Measurements from ENCODE around the gene AGBL4. TPM values are rescaled to one million over a fixed set of nuclear protein-coding genes. Genes with fewer than 3 reads are reported as not detected.

Gene AGBL4
- total and polyA plus RNA-seq, 2 of the 4 experiments (the other 2 are of a cell fraction) = not detected

- H2AFZ ChIP-seq (replicated peaks; ENCODE audit: low read length, poor library complexity) = no peak overlapping the region
- H3K36me3 ChIP-seq (ENCODE audit: control insufficient read depth, insufficient read depth, low read length) = no peaks in the 10 kb centered on the region
- no peaks in the 10 kb centered on the region for H3K4me1 ChIP-seq (ENCODE audit: control insufficient read depth, insufficient read depth, low read length)
- BruUV-seq (replicated peaks) = no TSS peak
- H2AK5ac ChIP-seq (ENCODE audit: low read depth, low read length) = no peak overlapping the region
- no peak overlapping the region for H3K4ac ChIP-seq (ENCODE audit: low read depth, low read length)
- H3K4me2 ChIP-seq (ENCODE audit: low read depth, low read length) = no peak overlapping the region
- in situ Hi-C loops (cut with MboI; ENCODE audit: low sequenced_read_pairs) = no loop called here
- H3K4me3 ChIP-seq (ENCODE audit: insufficient read depth, low read depth, low read length) = no peak overlapping the region
- intact Hi-C loops (cut with micrococcal nuclease) = no loop called here
- H3K9me1 ChIP-seq (ENCODE audit: insufficient read depth, low read length) = no peaks in the 10 kb centered on the region
- H3K56ac ChIP-seq (ENCODE audit: extremely low read depth, insufficient read depth, low read length) = no peak overlapping the region
- no peak overlapping the region for H2BK20ac ChIP-seq (ENCODE audit: low read depth, low read length)
- no peak overlapping the region for H3K14ac ChIP-seq (replicated peaks; ENCODE audit: low read depth, low read length)
- no peak overlapping the region for H2AK9ac ChIP-seq (replicated peaks; ENCODE audit: low read depth, low read length, poor library complexity)
- no peak overlapping the region for H4K5ac ChIP-seq (ENCODE audit: low read depth, low read length)
- no peaks in the 10 kb centered on the region for H3K79me1 ChIP-seq (ENCODE audit: low read depth in 1 of 2, low read length in 2 of 2)
- no peak overlapping the region for H3K27ac ChIP-seq (ENCODE audit: insufficient read depth, low read length)
- ATAC-seq (ENCODE audit: low read depth) = no peak
- no peak overlapping the region for H3K23ac ChIP-seq (ENCODE audit: low read depth, low read length)
- no peak overlapping the region for H3K18ac ChIP-seq (ENCODE audit: low read depth, low read length)
- no peaks in the 10 kb centered on the region for H3K9me3 ChIP-seq (ENCODE audit: control insufficient read depth, insufficient read depth, low read length)
- dilution Hi-C loops (cut with HindIII; ENCODE audit: low sequenced_read_pairs, unreplicated experiment) = no loop called here
- no peak overlapping the region for H2BK5ac ChIP-seq (ENCODE audit: low read depth, low read length, poor library complexity, severe bottlenecking)
- no peak for DNase-seq
- no peak overlapping the region for H2BK120ac ChIP-seq (ENCODE audit: low read depth, low read length)
- H3K27me3 ChIP-seq (ENCODE audit: control insufficient read depth, insufficient read depth, low read length) = no peaks in the 10 kb centered on the region
- 60% methylated on average over 1 of the region's 6 CpGs; no CpG with 5 or more reads in 1 of the 2 experiments for WGBS, 2 experiments (ENCODE audit: extremely low coverage in 2 of 2, insufficient read length in 1 of 2)
- no peak overlapping the region for H3K9ac ChIP-seq (ENCODE audit: low read depth, low read length)
- H4K20me1 ChIP-seq (ENCODE audit: insufficient read depth, low read length) = no peaks in the 10 kb centered on the region
- no peak overlapping the region for H4K91ac ChIP-seq (ENCODE audit: insufficient read depth, low read depth, low read length)
- ChIA-PET POLR2A (ENCODE audit: unreplicated experiment) (no interaction called here), CTCF (no interaction called here)
- no peak overlapping the region for H4K8ac ChIP-seq (ENCODE audit: low read depth in 2 of 2, low read length in 2 of 2)
- no peak overlapping the region for H2BK15ac ChIP-seq (ENCODE audit: low read depth, low read length)
- TF ChIP-seq MAZ (IDR thresholded peaks at IDR 0.05; ENCODE audit: borderline replicate concordance, low read depth, low read length) (no peak), CEBPB (IDR thresholded peaks at IDR 0.05; ENCODE audit: low read depth, low read length) (no peak), MXI1 (IDR thresholded peaks at IDR 0.05; ENCODE audit: borderline replicate concordance, low read depth, low read length) (no peak), BHLHE40 (IDR thresholded peaks at IDR 0.05; ENCODE audit: low read depth, low read length) (no peak), ELK1 (IDR thresholded peaks at IDR 0.05; ENCODE audit: borderline replicate concordance, low read depth, low read length) (no peak), RAD21 (IDR thresholded peaks at IDR 0.05; ENCODE audit: low read length) (no peak), NFE2L2 (IDR thresholded peaks at IDR 0.05; ENCODE audit: low read depth, low read length) (no peak), CHD1 (IDR thresholded peaks at IDR 0.05; ENCODE audit: low read depth, low read length) (no peak), MAFK (IDR thresholded peaks at IDR 0.05; ENCODE audit: low read depth, low read length) (no peak), POLR2A (IDR thresholded peaks at IDR 0.05; ENCODE audit: low read depth, low read length) (no peak), RFX5 (IDR thresholded peaks at IDR 0.05; ENCODE audit: low read depth, low read length) (no peak), CTCF (conservative IDR thresholded peaks at IDR 0.05; ENCODE audit: low read depth, low read length) (no peak), FOS (IDR thresholded peaks at IDR 0.05; ENCODE audit: low read depth, low read length) (no peak), SMC3 (IDR thresholded peaks at IDR 0.05; ENCODE audit: low read depth, low read length) (no peak), USF2 (IDR thresholded peaks at IDR 0.05; ENCODE audit: low read depth, low read length) (no peak), RCOR1 (IDR thresholded peaks at IDR 0.05; ENCODE audit: insufficient replicate concordance, low read length) (no peak)
Observed at GRCh38 chr1:48659801-48660200, 1364.0 kb downstream of the AGBL4 start.
